Astrocyte of the cerebellum (primary cell): Measurements from ENCODE around the gene IGFN1.
"Not testable (repeated sequence)": the region's sequence is repeated elsewhere in the genome, so short reads cannot be mapped to it uniquely, and the experiment has no call there.

Experiments
- DNase-seq: peaks from one replicate; pipeline ENCODE4 v3.0.0-alpha.2; 2011; ENCODE audit warnings: low read depth
- H3K4me3 ChIP-seq: 2 replicates; pipeline ENCODE4 v1.5.1; 2011; ENCODE audit warnings: mild to moderate bottlenecking, low read depth, low read length, moderate library complexity
- CTCF ChIP-seq: IDR thresholded peaks from 2 replicates; pipeline ENCODE4 v1.5.1; 2012; ENCODE audit warnings: low read length, low read depth, moderate library complexity, mild to moderate bottlenecking; ENCODE audit errors: missing control alignments
- in situ Hi-C: cut with HindIII; loops from 2 replicates; pipeline ENCODE4 v1.10.0; 2017; ENCODE audit warnings: low sequenced_read_pairs

Gene IGFN1

GRCh38 chr1:201229771-201230635 is 39.4 kb downstream of the IGFN1 start:
- peak; percentile 17 for TF ChIP-seq CTCF
- H3K4me3 ChIP-seq = no peak overlapping the region
- in situ Hi-C loops = loop anchor here (10.0 kb wide), 2 partner anchors 75 kb away; partner anchors contain the start of gene TMEM9
- DNase-seq = no peak

GRCh38 chr1:201230676-201231075 is 40.1 kb downstream of the IGFN1 start:
- H3K4me3 ChIP-seq = no peak overlapping the region
- in situ Hi-C loops = no loop called here
- DNase-seq = no peak
- no peak for TF ChIP-seq CTCF

GRCh38 chr1:201239646-201240045 is 49.0 kb downstream of the IGFN1 start:
- in situ Hi-C loops, H3K4me3 ChIP-seq, DNase-seq: not testable (repeated sequence)

GRCh38 chr1:201240171-201240570 is 49.5 kb downstream of the IGFN1 start:
- H3K4me3 ChIP-seq = no peak overlapping the region
- no peak for TF ChIP-seq CTCF
- no peak for DNase-seq
- in situ Hi-C loops = no loop called here

GRCh38 chr1:201241736-201242135 is 51.1 kb downstream of the IGFN1 start:
- TF ChIP-seq CTCF = no peak
- H3K4me3 ChIP-seq = no peak overlapping the region
- in situ Hi-C loops = no loop called here
- DNase-seq = no peak

- TF ChIP-seq CTCF = no peak
- H3K4me3 ChIP-seq = no peak overlapping the region
- in situ Hi-C loops = no loop called here
- DNase-seq = no peak
Measured at GRCh38 chr1:201245082-201245481, 54.5 kb downstream of the IGFN1 start.
